ENCODE results near the gene MTM1.
A peak's percentile ranks its signal among the peaks of the same experiment; 100 is the strongest.

The MTM1 gene

GRCh38 chrX:150566734-150567182 is 1.7 kb upstream of the MTM1 start:
- Histone ChIP-seq H4K20me1 (ENCODE audit: insufficient read depth, low read length, poor library complexity, severe bottlenecking) (no peaks in the 10 kb centered on the region), H3K79me2 (ENCODE audit: insufficient read depth, low read length) (peaks cover 21% of the 10 kb centered on the region), H3K4me1 (ENCODE audit: insufficient read depth, low read length, poor library complexity, severe bottlenecking) (peaks cover 18% of the 10 kb centered on the region), H2AFZ (ENCODE audit: low read length) (no peak overlapping the region), H3K9ac (ENCODE audit: low read depth, low read length, poor library complexity, severe bottlenecking) (no peak overlapping the region), H3K9me3 (ENCODE audit: insufficient read depth, low read depth, low read length) (no peaks in the 10 kb centered on the region), H3K9me2 (replicated peaks; ENCODE audit: low read depth, low read length) (no peaks in the 10 kb centered on the region), H3K27me3 (ENCODE audit: insufficient read depth, low read length, poor library complexity, severe bottlenecking) (no peaks in the 10 kb centered on the region), H3K4me3 (ENCODE audit: low read length, poor library complexity, severe bottlenecking) (no peak overlapping the region), H3F3A (ENCODE audit: low read depth) (no peaks in the 10 kb centered on the region), H3K4me2 (ENCODE audit: low read depth, low read length, poor library complexity, severe bottlenecking) (no peak overlapping the region), H3K36me3 (ENCODE audit: insufficient read depth, low read length) (no peaks in the 10 kb centered on the region)
- TF ChIP-seq EZH2phosphoT487 (IDR thresholded peaks at IDR 0.05; ENCODE audit: borderline replicate concordance) (no peak), CTCF (conservative IDR thresholded peaks at IDR 0.05; ENCODE audit: low read length) (no peak)

- Histone ChIP-seq H3K4me1 (ENCODE audit: insufficient read depth, low read length, poor library complexity, severe bottlenecking) (peaks cover 27% of the 10 kb centered on the region), H3K36me3 (ENCODE audit: insufficient read depth, low read length) (no peaks in the 10 kb centered on the region), H3K4me3 (ENCODE audit: low read length, poor library complexity, severe bottlenecking) (peak overlapping the region; percentile 29), H3K79me2 (ENCODE audit: insufficient read depth, low read length) (peaks cover 31% of the 10 kb centered on the region), H3K4me2 (ENCODE audit: low read depth, low read length, poor library complexity, severe bottlenecking) (peak overlapping the region; percentile 50), H2AFZ (ENCODE audit: low read length) (peak overlapping the region; percentile 74), H3F3A (ENCODE audit: low read depth) (no peaks in the 10 kb centered on the region), H3K9ac (ENCODE audit: low read depth, low read length, poor library complexity, severe bottlenecking) (no peak overlapping the region), H3K9me3 (ENCODE audit: insufficient read depth, low read depth, low read length) (no peaks in the 10 kb centered on the region), H4K20me1 (ENCODE audit: insufficient read depth, low read length, poor library complexity, severe bottlenecking) (no peaks in the 10 kb centered on the region), H3K27me3 (ENCODE audit: insufficient read depth, low read length, poor library complexity, severe bottlenecking) (no peaks in the 10 kb centered on the region), H3K9me2 (replicated peaks; ENCODE audit: low read depth, low read length) (no peaks in the 10 kb centered on the region)
- no peak for TF ChIP-seq CTCF (conservative IDR thresholded peaks at IDR 0.05; ENCODE audit: low read length)
- no peak for TF ChIP-seq EZH2phosphoT487 (IDR thresholded peaks at IDR 0.05; ENCODE audit: borderline replicate concordance)
Measured at GRCh38 chrX:150567645-150568319, 639 bp upstream of the MTM1 start.

GRCh38 chrX:150569155-150569477 is 695 bp downstream of the MTM1 start:
- no peaks in the 10 kb centered on the region for H3K27me3 ChIP-seq (ENCODE audit: insufficient read depth, low read length, poor library complexity, severe bottlenecking)
- no peaks in the 10 kb centered on the region for H3F3A ChIP-seq (ENCODE audit: low read depth)
- peak overlapping the region; percentile 79 for H3K9ac ChIP-seq (ENCODE audit: low read depth, low read length, poor library complexity, severe bottlenecking)
- H3K4me3 ChIP-seq (ENCODE audit: low read length, poor library complexity, severe bottlenecking), result peak overlapping the region; percentile 82
- H3K79me2 ChIP-seq (ENCODE audit: insufficient read depth, low read length), result peaks cover 44% of the 10 kb centered on the region
- no peaks in the 10 kb centered on the region for H3K9me3 ChIP-seq (ENCODE audit: insufficient read depth, low read depth, low read length)
- no peaks in the 10 kb centered on the region for H3K36me3 ChIP-seq (ENCODE audit: insufficient read depth, low read length)
- no peaks in the 10 kb centered on the region for H4K20me1 ChIP-seq (ENCODE audit: insufficient read depth, low read length, poor library complexity, severe bottlenecking)
- H3K4me1 ChIP-seq (ENCODE audit: insufficient read depth, low read length, poor library complexity, severe bottlenecking), result peaks cover 35% of the 10 kb centered on the region
- peak overlapping the region; percentile 45; the same call in 1 of the 2 replicates for H2AFZ ChIP-seq (ENCODE audit: low read length)
- TF ChIP-seq CTCF (conservative IDR thresholded peaks at IDR 0.05; ENCODE audit: low read length) (no peak), EZH2phosphoT487 (IDR thresholded peaks at IDR 0.05; ENCODE audit: borderline replicate concordance) (no peak)
- peak overlapping the region; percentile 79 for H3K4me2 ChIP-seq (ENCODE audit: low read depth, low read length, poor library complexity, severe bottlenecking)
- no peaks in the 10 kb centered on the region for H3K9me2 ChIP-seq (replicated peaks; ENCODE audit: low read depth, low read length)
